Prostate gland (tissue), 2 donors: ENCODE measurements around the gene USP50.

Experiments used
- CTCF ChIP-seq, 4 experiments: fragments of 200-600 bp in 2 of 4; fragments of 450-650 bp in 2 of 4; sonication (generic) in 2 of 4; IDR thresholded peaks; 1 replicate in 3 of 4; 2 replicates in 1 of 4; pipeline ENCODE4 v1.5.1; 2016 to 2019; ENCODE audit warnings: antibody characterized with exemption in 4 of 4, mild to moderate bottlenecking in 2 of 4, moderate library complexity in 2 of 4
- POLR2A ChIP-seq: fragments of 450-650 bp; IDR thresholded peaks from one replicate; pipeline ENCODE4 v1.6.1; 2016; ENCODE audit warnings: antibody characterized with exemption, mild to moderate bottlenecking
- POLR2AphosphoS5 ChIP-seq: sonication (generic); formaldehyde crosslinking; IDR thresholded peaks from one replicate; pipeline ENCODE4 v1.6.1; 2017; ENCODE audit warnings: antibody characterized with exemption

GRCh38 chr15:50500352-50500751 is 46.1 kb downstream of the USP50 start:
- no peak for TF ChIP-seq CTCF (IDR thresholded peaks at IDR 0.05)
- no peak for TF ChIP-seq POLR2A
- TF ChIP-seq POLR2AphosphoS5, result no peak
